Suprapubic skin (tissue), 4 donors: ENCODE data around the gene MRC2.

Source experiments
- POLR2A ChIP-seq, 2 donors: fragments of 450-650 bp; IDR thresholded peaks; one replicate each; pipeline ENCODE4 v1.6.1; 2017; ENCODE audit warnings: antibody characterized with exemption in 2 of 2, mild to moderate bottlenecking in 2 of 2, moderate library complexity in 2 of 2
- POLR2AphosphoS5 ChIP-seq, 3 donors: sonication (generic); formaldehyde crosslinking; IDR thresholded peaks; one replicate each; pipeline ENCODE4 v1.6.1; 2017; ENCODE audit warnings: antibody characterized with exemption in 3 of 3
- TF ChIP-seq, protein P1 (sequence below), 2 donors: fragments of 200-600 bp in 1 of 2; fragments of 450-650 bp in 1 of 2; sonication (generic) in 1 of 2; IDR thresholded peaks; one replicate each; pipeline ENCODE4 v1.5.1; 2016 to 2019; ENCODE audit warnings: antibody characterized with exemption in 2 of 2, mild to moderate bottlenecking in 1 of 2, moderate library complexity in 1 of 2

- TF ChIP-seq, protein P1, sequence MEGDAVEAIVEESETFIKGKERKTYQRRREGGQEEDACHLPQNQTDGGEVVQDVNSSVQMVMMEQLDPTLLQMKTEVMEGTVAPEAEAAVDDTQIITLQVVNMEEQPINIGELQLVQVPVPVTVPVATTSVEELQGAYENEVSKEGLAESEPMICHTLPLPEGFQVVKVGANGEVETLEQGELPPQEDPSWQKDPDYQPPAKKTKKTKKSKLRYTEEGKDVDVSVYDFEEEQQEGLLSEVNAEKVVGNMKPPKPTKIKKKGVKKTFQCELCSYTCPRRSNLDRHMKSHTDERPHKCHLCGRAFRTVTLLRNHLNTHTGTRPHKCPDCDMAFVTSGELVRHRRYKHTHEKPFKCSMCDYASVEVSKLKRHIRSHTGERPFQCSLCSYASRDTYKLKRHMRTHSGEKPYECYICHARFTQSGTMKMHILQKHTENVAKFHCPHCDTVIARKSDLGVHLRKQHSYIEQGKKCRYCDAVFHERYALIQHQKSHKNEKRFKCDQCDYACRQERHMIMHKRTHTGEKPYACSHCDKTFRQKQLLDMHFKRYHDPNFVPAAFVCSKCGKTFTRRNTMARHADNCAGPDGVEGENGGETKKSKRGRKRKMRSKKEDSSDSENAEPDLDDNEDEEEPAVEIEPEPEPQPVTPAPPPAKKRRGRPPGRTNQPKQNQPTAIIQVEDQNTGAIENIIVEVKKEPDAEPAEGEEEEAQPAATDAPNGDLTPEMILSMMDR (IDR thresholded peaks at IDR 0.05): no peak
- TF ChIP-seq POLR2AphosphoS5 (IDR thresholded peaks at IDR 0.05) (no peak), POLR2A (IDR thresholded peaks at IDR 0.05) (no peak)
These were observed 61.1 kb downstream of the MRC2 start for GRCh38 chr17:62688398-62689160.
